MM.1S (cell line): ENCODE results near the gene MAD1L1.

Experiments
- DNase-seq: peaks from one replicate; pipeline ENCODE4 v3.0.0-alpha.2; 2015
- H2AFZ ChIP-seq: fragments of 300-600 bp; sonication (generic); 2 replicates; pipeline ENCODE4 v1.6.0; 2016; ENCODE audit warnings: antibody characterized with exemption, low read length
- H3F3A ChIP-seq: fragments of 300-600 bp; sonication (generic); 2 replicates; pipeline ENCODE4 v1.6.1; 2016; ENCODE audit warnings: mild to moderate bottlenecking, antibody characterized with exemption, low read length, moderate library complexity, mixed read lengths; ENCODE audit not compliant: insufficient read depth
- H3K27ac ChIP-seq: fragments of 300-600 bp; sonication (generic); 2 replicates; pipeline ENCODE4 v1.5.1; 2016; ENCODE audit warnings: mild to moderate bottlenecking, low read length
- H3K27me3 ChIP-seq: fragments of 300-600 bp; sonication (generic); replicated peaks from 2 replicates; pipeline ENCODE4 v1.6.0; 2016; ENCODE audit warnings: low read length; ENCODE audit not compliant: insufficient read depth
- H3K36me3 ChIP-seq: fragments of 300-600 bp; sonication (generic); replicated peaks from 2 replicates; pipeline ENCODE4 v1.6.1; 2016; ENCODE audit warnings: mild to moderate bottlenecking, low read length, mixed read lengths; ENCODE audit not compliant: insufficient read depth
- H3K4me1 ChIP-seq: fragments of 300-600 bp; sonication (generic); 2 replicates; pipeline ENCODE4 v1.6.1; 2016; ENCODE audit warnings: low read length, mixed read lengths
- H3K4me2 ChIP-seq: fragments of 300-600 bp; sonication (generic); 2 replicates; pipeline ENCODE4 v1.6.0; 2016; ENCODE audit warnings: low read depth, low read length
- H3K4me3 ChIP-seq: fragments of 300-600 bp; sonication (generic); 2 replicates; pipeline ENCODE4 v1.5.1; 2016; ENCODE audit warnings: low read length, mixed read lengths
- H3K79me2 ChIP-seq: fragments of 300-600 bp; sonication (generic); 2 replicates; pipeline ENCODE4 v1.6.1; 2016; ENCODE audit warnings: mixed run types, low read length, mixed read lengths
- H3K9ac ChIP-seq: fragments of 300-600 bp; sonication (generic); 2 replicates; pipeline ENCODE4 v1.6.1; 2016; ENCODE audit warnings: low read length, mixed read lengths
- H3K9me2 ChIP-seq: fragments of 300-600 bp; sonication (generic); replicated peaks from 2 replicates; pipeline ENCODE4 v1.6.1; 2016; ENCODE audit warnings: mild to moderate bottlenecking, low read length, mixed read lengths; ENCODE audit not compliant: insufficient read depth
- H3K9me3 ChIP-seq: fragments of 300-600 bp; sonication (generic); replicated peaks from 2 replicates; pipeline ENCODE4 v1.6.1; 2016; ENCODE audit warnings: mild to moderate bottlenecking, low read length, mixed read lengths; ENCODE audit not compliant: insufficient read depth
- H4K20me1 ChIP-seq: fragments of 300-600 bp; sonication (generic); 2 replicates; pipeline ENCODE4 v1.6.1; 2016; ENCODE audit warnings: mild to moderate bottlenecking, low read length, moderate library complexity, mixed read lengths; ENCODE audit not compliant: insufficient read depth
- CTCF ChIP-seq: fragments of 300-600 bp; sonication (generic); IDR thresholded peaks from 2 replicates; pipeline ENCODE4 v1.5.1; 2016; ENCODE audit warnings: antibody characterized with exemption, low read length, mixed read lengths
- EZH2 ChIP-seq: fragments of 300-600 bp; sonication (generic); optimal IDR thresholded peaks from 2 replicates; pipeline ENCODE3; 2017; ENCODE audit warnings: low read depth, mild to moderate bottlenecking, antibody characterized with exemption, low read length, mixed read lengths
- EZH2phosphoT487 ChIP-seq: fragments of 300-600 bp; sonication (generic); IDR thresholded peaks from 2 replicates; pipeline ENCODE4 v1.6.1; 2018; ENCODE audit warnings: antibody characterized with exemption, low read length

MAD1L1 gene

GRCh38 chr7:2085804-2086203 is 146.9 kb downstream of the MAD1L1 start:
- no peak overlapping the region for H2AFZ ChIP-seq
- H3K79me2 ChIP-seq, result no peaks in the 10 kb centered on the region
- H3K9me3 ChIP-seq, result no peaks in the 10 kb centered on the region
- DNase-seq, result no peak
- no peaks in the 10 kb centered on the region for H3K27me3 ChIP-seq
- H3K4me2 ChIP-seq, result no peak overlapping the region
- no peak for TF ChIP-seq EZH2
- TF ChIP-seq EZH2phosphoT487, result no peak
- TF ChIP-seq CTCF, result no peak
- no peaks in the 10 kb centered on the region for H3K4me1 ChIP-seq
- no peaks in the 10 kb centered on the region for H3K9me2 ChIP-seq
- H4K20me1 ChIP-seq, result no peaks in the 10 kb centered on the region
- no peaks in the 10 kb centered on the region for H3K36me3 ChIP-seq
- H3K27ac ChIP-seq, result no peak overlapping the region
- no peak overlapping the region for H3K4me3 ChIP-seq
- no peaks in the 10 kb centered on the region for H3F3A ChIP-seq
- H3K9ac ChIP-seq, result no peak overlapping the region

DNA sequence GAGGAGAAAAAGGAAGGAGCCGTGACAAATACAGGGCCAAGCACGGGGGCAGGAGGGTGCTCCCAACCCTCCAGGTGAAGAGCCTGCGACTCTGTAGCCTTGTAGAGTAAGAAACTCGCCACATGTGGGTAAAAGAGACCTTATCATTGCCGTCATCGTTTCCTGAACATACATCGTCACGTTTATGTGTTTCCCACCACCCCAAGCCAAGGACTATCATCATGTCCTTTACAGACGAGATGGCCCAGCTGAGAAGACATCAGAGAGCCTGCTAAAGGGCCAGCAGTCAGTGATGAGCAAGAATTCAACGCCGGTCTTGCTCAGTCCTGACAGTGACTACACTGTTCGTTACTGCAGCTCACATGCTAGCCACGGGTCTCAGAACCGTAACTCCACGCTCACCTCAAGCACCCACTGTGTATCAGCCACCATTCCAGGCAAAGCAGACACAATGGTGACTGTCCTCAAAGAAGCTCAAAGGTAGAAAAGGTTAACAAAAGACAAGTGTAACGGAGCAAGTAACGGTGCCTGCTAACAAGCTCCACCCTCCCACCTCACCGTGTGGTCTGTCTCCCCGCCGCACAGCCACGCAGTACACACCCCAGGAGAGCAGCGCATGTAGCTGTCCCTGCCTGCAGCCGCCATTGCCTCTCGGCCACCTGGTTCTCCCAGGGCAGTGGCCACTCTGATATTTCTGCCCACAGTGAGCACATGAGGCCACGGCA is 147.8 kb downstream of the MAD1L1 start:
- Histone ChIP-seq H4K20me1 (no peaks in the 10 kb centered on the region), H3K27me3 (no peaks in the 10 kb centered on the region), H3K4me3 (no peak overlapping the region), H3K27ac (no peak overlapping the region), H3F3A (no peaks in the 10 kb centered on the region), H3K4me2 (no peak overlapping the region), H3K4me1 (no peaks in the 10 kb centered on the region), H3K9me2 (no peaks in the 10 kb centered on the region), H3K9me3 (no peaks in the 10 kb centered on the region), H3K36me3 (no peaks in the 10 kb centered on the region), H3K9ac (no peak overlapping the region), H2AFZ (no peak overlapping the region), H3K79me2 (no peaks in the 10 kb centered on the region)
- no peak for TF ChIP-seq EZH2phosphoT487
- TF ChIP-seq CTCF, result no peak
- TF ChIP-seq EZH2, result no peak
- DNase-seq, result no peak

DNA sequence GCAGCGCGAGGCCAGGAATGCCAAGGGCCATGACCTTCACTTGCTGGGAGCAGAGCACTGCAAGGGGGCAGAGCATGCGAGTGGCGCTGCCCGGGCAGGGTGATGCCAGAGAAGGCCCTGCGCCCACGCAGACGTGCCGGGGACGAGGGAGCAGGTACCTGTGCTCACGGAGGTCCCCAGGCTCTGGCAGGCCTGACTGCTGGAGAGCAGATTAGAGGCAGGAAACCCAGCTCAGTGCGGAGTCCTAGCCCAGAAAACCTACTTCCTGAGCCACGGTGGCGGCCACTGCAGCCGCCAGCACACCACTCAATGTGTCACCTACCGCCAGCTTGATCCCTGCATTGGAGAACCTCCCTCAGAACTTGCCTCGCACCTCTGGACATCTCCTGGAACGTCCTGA is 148.4 kb downstream of the MAD1L1 start:
- Histone ChIP-seq H3K4me2 (no peak overlapping the region), H3K36me3 (no peaks in the 10 kb centered on the region), H3K27me3 (no peaks in the 10 kb centered on the region), H3K27ac (no peak overlapping the region), H3K4me3 (no peak overlapping the region), H2AFZ (no peak overlapping the region), H3K9me2 (no peaks in the 10 kb centered on the region), H3K9ac (no peak overlapping the region), H3K9me3 (no peaks in the 10 kb centered on the region), H3F3A (no peaks in the 10 kb centered on the region), H3K4me1 (no peaks in the 10 kb centered on the region), H4K20me1 (no peaks in the 10 kb centered on the region), H3K79me2 (no peaks in the 10 kb centered on the region)
- DNase-seq, result no peak
- TF ChIP-seq EZH2phosphoT487, result no peak
- no peak for TF ChIP-seq CTCF
- TF ChIP-seq EZH2, result no peak
